Gastrocnemius medialis (tissue), 4 donors: ENCODE results near the gene EFCAB6. TPM values are rescaled to one million over a fixed set of nuclear protein-coding genes. Genes with fewer than 3 reads are reported as not detected.

Experiments used
- ATAC-seq, 2 donors: fragments of 150-250 bp; one replicate each; pipeline ENCODE4 v1.9.1; 2016
- DNase-seq, 2 donors: peaks; one replicate each; pipeline ENCODE4 v3.0.0-alpha.2; 2019
- H3K27ac ChIP-seq, 4 donors: fragments of 200-600 bp; sonication (generic); 1 replicate in 1 of 4; 2 replicates in 3 of 4; pipeline ENCODE4 v1.5.1; 2016 to 2018; ENCODE audit warnings: mild to moderate bottlenecking in 2 of 4, moderate library complexity in 1 of 4
- H3K27me3 ChIP-seq, 3 donors: fragments of 200-600 bp; sonication (generic) in 2 of 3; 1 replicate in 1 of 3; 2 replicates in 2 of 3; pipeline versions ENCODE4 v1.5.1 to v1.6.0; 2016 to 2019; ENCODE audit warnings: mild to moderate bottlenecking in 1 of 3, moderate library complexity in 1 of 3
- H3K36me3 ChIP-seq, 2 donors: fragments of 200-600 bp; sonication (generic) in 1 of 2; one replicate each; pipeline ENCODE4 v1.5.1; 2017 to 2018
- H3K4me1 ChIP-seq, 2 donors: fragments of 200-600 bp; sonication (generic) in 1 of 2; one replicate each; pipeline ENCODE4 v1.5.1; 2016 to 2017; ENCODE audit warnings: mild to moderate bottlenecking in 2 of 2
- H3K4me3 ChIP-seq, 4 donors: fragments of 200-600 bp; sonication (generic) in 3 of 4; 1 replicate in 1 of 4; 2 replicates in 3 of 4; pipeline ENCODE4 v1.5.1; 2016 to 2019; ENCODE audit warnings: mild to moderate bottlenecking in 2 of 4
- H3K9me3 ChIP-seq, 3 donors: fragments of 200-600 bp; sonication (generic) in 2 of 3; 1 replicate in 1 of 3; 2 replicates in 2 of 3; pipeline ENCODE4 v1.5.1; 2016 to 2019
- CTCF ChIP-seq, 5 experiments: fragments of 450-650 bp in 3 of 5; fragments of 200-600 bp in 2 of 5; sonication (generic) in 2 of 5; IDR thresholded peaks in 4 of 5; conservative IDR thresholded peaks in 1 of 5; 1 replicate in 4 of 5; 2 replicates in 1 of 5; pipeline ENCODE4 v1.5.1; 2016 to 2019; ENCODE audit warnings: antibody characterized with exemption in 5 of 5, mild to moderate bottlenecking in 3 of 5, moderate library complexity in 3 of 5
- POLR2A ChIP-seq, 2 donors: fragments of 450-650 bp; IDR thresholded peaks; one replicate each; pipeline ENCODE4 v1.6.1; 2017; ENCODE audit warnings: antibody characterized with exemption in 2 of 2, mild to moderate bottlenecking in 2 of 2, moderate library complexity in 2 of 2
- in situ Hi-C, 4 donors: fragments of 200-750 bp; cut with MboI; loops; one replicate each; pipeline versions ENCODE4 v1.15.0 to v1.8.0; 2017; ENCODE audit warnings: low sequenced_read_pairs in 4 of 4
- intact Hi-C: fragments of 100-400 bp; cut with DNase I; formaldehyde crosslinking; loops from one replicate; pipeline ENCODE4 v1.15.1; 2023; ENCODE audit warnings: low total_unique reads
- total RNA-seq, 4 donors: library from RNA; depleted of rRNA; stranded (reverse); fragments of >200 nt; gene quantifications; one replicate each; pipeline versions ENCODE4 v1.1.0 to v1.2.3, GENCODE V29; 2016

The EFCAB6 gene
- total RNA-seq, 4 donors from 2014 or later = 0.07 to 4.4 (median 0.28) TPM

- no peaks in the 10 kb centered on the region for H3K27me3 ChIP-seq
- in situ Hi-C loops (no loop called here), intact Hi-C loops (no loop called here)
- ATAC-seq (no peak), DNase-seq (no peak)
- no peaks in the 10 kb centered on the region for H3K36me3 ChIP-seq
- H3K4me1 ChIP-seq = no peaks in the 10 kb centered on the region
- TF ChIP-seq POLR2A (IDR thresholded peaks at IDR 0.05) (no peak), CTCF (IDR thresholded peaks at IDR 0.05 in 4 of 5, conservative IDR thresholded peaks at IDR 0.05 in 1 of 5) (no peak)
- no peak overlapping the region for H3K4me3 ChIP-seq
- H3K9me3 ChIP-seq = no peaks in the 10 kb centered on the region
- no peak overlapping the region for H3K27ac ChIP-seq
These were observed 272.3 kb downstream of the EFCAB6 start for GRCh38 chr22:43539572-43540528.

- ATAC-seq = no peak
- no peak for DNase-seq
- intact Hi-C loops = no loop called here
These were observed 275.0 kb downstream of the EFCAB6 start for GRCh38 chr22:43537019-43537585.

GRCh38 chr22:43535741-43536140 lies 276.4 kb downstream of the EFCAB6 start:
- intact Hi-C loops = no loop called here
- Histone ChIP-seq H3K4me1 (no peaks in the 10 kb centered on the region), H3K27ac (no peak overlapping the region), H3K27me3 (no peaks in the 10 kb centered on the region), H3K36me3 (no peaks in the 10 kb centered on the region), H3K9me3 (no peaks in the 10 kb centered on the region), H3K4me3 (no peak overlapping the region)
- DNase-seq = no peak
- TF ChIP-seq POLR2A (IDR thresholded peaks at IDR 0.05) = no peak
- TF ChIP-seq CTCF (IDR thresholded peaks at IDR 0.05 in 4 of 5, conservative IDR thresholded peaks at IDR 0.05 in 1 of 5) = no peak
- in situ Hi-C loops = no loop called here
- ATAC-seq = no peak

More at GRCh38 chr22:43537019-43537585, 275.0 kb downstream of the EFCAB6 start:
- in situ Hi-C loops = no loop called here
- no peaks in the 10 kb centered on the region for H3K4me1 ChIP-seq
- no peak overlapping the region for H3K27ac ChIP-seq
- no peak for TF ChIP-seq POLR2A (IDR thresholded peaks at IDR 0.05)
- no peaks in the 10 kb centered on the region for H3K9me3 ChIP-seq
- no peaks in the 10 kb centered on the region for H3K36me3 ChIP-seq
- no peaks in the 10 kb centered on the region for H3K27me3 ChIP-seq
- no peak overlapping the region for H3K4me3 ChIP-seq

GRCh38 chr22:43535336-43535735 lies 276.8 kb downstream of the EFCAB6 start:
- intact Hi-C loops (no loop called here), in situ Hi-C loops (no loop called here)
- DNase-seq = no peak
- Histone ChIP-seq H3K27ac (no peak overlapping the region), H3K4me1 (no peaks in the 10 kb centered on the region), H3K9me3 (no peaks in the 10 kb centered on the region), H3K27me3 (no peaks in the 10 kb centered on the region), H3K36me3 (no peaks in the 10 kb centered on the region), H3K4me3 (no peak overlapping the region)
- ATAC-seq = no peak
- TF ChIP-seq POLR2A (IDR thresholded peaks at IDR 0.05) (no peak), CTCF (IDR thresholded peaks at IDR 0.05 in 4 of 5, conservative IDR thresholded peaks at IDR 0.05 in 1 of 5) (no peak)

GRCh38 chr22:43534916-43535315 lies 277.2 kb downstream of the EFCAB6 start:
- no peaks in the 10 kb centered on the region for H3K4me1 ChIP-seq
- H3K4me3 ChIP-seq = no peak overlapping the region
- no peak overlapping the region for H3K27ac ChIP-seq
- H3K36me3 ChIP-seq = no peaks in the 10 kb centered on the region
- intact Hi-C loops (no loop called here), in situ Hi-C loops (no loop called here)
- H3K9me3 ChIP-seq = no peaks in the 10 kb centered on the region
- TF ChIP-seq POLR2A (IDR thresholded peaks at IDR 0.05) = no peak
- ATAC-seq = no peak
- DNase-seq = no peak
- H3K27me3 ChIP-seq = no peaks in the 10 kb centered on the region
